Measurements from ENCODE around the gene INTS3. TPM values are rescaled to one million over a fixed set of nuclear protein-coding genes. Genes with fewer than 3 reads are reported as not detected.

The INTS3 gene
- total and polyA plus RNA-seq, 9 of the 15 experiments (the other 6 are each of a cell fraction or from before 2014, with no cell fraction given): 6.3 to 24.1 (median 14.3) TPM

GRCh38 chr1:153727463-153728304 lies at the start of gene INTS3 (continued):
- TF ChIP-seq, protein P1, sequence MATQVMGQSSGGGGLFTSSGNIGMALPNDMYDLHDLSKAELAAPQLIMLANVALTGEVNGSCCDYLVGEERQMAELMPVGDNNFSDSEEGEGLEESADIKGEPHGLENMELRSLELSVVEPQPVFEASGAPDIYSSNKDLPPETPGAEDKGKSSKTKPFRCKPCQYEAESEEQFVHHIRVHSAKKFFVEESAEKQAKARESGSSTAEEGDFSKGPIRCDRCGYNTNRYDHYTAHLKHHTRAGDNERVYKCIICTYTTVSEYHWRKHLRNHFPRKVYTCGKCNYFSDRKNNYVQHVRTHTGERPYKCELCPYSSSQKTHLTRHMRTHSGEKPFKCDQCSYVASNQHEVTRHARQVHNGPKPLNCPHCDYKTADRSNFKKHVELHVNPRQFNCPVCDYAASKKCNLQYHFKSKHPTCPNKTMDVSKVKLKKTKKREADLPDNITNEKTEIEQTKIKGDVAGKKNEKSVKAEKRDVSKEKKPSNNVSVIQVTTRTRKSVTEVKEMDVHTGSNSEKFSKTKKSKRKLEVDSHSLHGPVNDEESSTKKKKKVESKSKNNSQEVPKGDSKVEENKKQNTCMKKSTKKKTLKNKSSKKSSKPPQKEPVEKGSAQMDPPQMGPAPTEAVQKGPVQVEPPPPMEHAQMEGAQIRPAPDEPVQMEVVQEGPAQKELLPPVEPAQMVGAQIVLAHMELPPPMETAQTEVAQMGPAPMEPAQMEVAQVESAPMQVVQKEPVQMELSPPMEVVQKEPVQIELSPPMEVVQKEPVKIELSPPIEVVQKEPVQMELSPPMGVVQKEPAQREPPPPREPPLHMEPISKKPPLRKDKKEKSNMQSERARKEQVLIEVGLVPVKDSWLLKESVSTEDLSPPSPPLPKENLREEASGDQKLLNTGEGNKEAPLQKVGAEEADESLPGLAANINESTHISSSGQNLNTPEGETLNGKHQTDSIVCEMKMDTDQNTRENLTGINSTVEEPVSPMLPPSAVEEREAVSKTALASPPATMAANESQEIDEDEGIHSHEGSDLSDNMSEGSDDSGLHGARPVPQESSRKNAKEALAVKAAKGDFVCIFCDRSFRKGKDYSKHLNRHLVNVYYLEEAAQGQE (IDR thresholded peaks at IDR 0.05; ENCODE audit: borderline replicate concordance): no peak
- TF ChIP-seq, protein P1 (CRISPR knock-in tag; IDR thresholded peaks at IDR 0.05; ENCODE audit: low read depth): no peak; the same call in 1 of the 2 replicates
- no peak for TF ChIP-seq ZNF311 (CRISPR knock-in tag; IDR thresholded peaks at IDR 0.05)
- no peak for TF ChIP-seq ZNF609 (CRISPR knock-in tag; IDR thresholded peaks at IDR 0.05; ENCODE audit: borderline replicate concordance)
- TF ChIP-seq RBFOX2 (IDR thresholded peaks at IDR 0.05; ENCODE audit: low read depth, low read length): peak; percentile 73
- TF ChIP-seq NFIX (CRISPR knock-in tag; IDR thresholded peaks at IDR 0.05; ENCODE audit: low read depth): no peak
- TF ChIP-seq TRIM28 (IDR thresholded peaks at IDR 0.05): no peak
- peak; percentile 89 for TF ChIP-seq NEUROD1 (IDR thresholded peaks at IDR 0.05; ENCODE audit: borderline replicate concordance, low read depth, low read length, partially characterized antibody)
- no peak for TF ChIP-seq HEY1 (CRISPR knock-in tag; IDR thresholded peaks at IDR 0.05; ENCODE audit: borderline replicate concordance)
- TF ChIP-seq BRCA1 (IDR thresholded peaks at IDR 0.05): no peak
- TF ChIP-seq BRCA1 (CRISPR knock-in tag; IDR thresholded peaks at IDR 0.05): no peak
- TF ChIP-seq FOXJ2 (tag; IDR thresholded peaks at IDR 0.05): no peak
- no peak for TF ChIP-seq RBBP5 (IDR thresholded peaks at IDR 0.05; ENCODE audit: borderline replicate concordance, insufficient read depth, low read length, poor library complexity, severe bottlenecking)
- no peak for TF ChIP-seq STAT5B (CRISPR knock-in tag; IDR thresholded peaks at IDR 0.05)
- TF ChIP-seq KLF1 (tag; IDR thresholded peaks at IDR 0.05): peak; percentile 44; the same call in 1 of the 2 replicates

Measured in K562 (cell line).